Loucy (cell line): ENCODE results near the gene FSTL5.

Source experiments
- EZH2phosphoT487 ChIP-seq: fragments of 200-600 bp; IDR thresholded peaks from 2 replicates; pipeline ENCODE4 v1.6.1; 2018; ENCODE audit warnings: antibody characterized with exemption, mild to moderate bottlenecking, moderate library complexity, borderline replicate concordance
- TF ChIP-seq, protein P1 (sequence below): fragments of 200-600 bp; sonication (generic); conservative IDR thresholded peaks from 2 replicates; pipeline ENCODE4 v1.5.1; 2014; ENCODE audit warnings: mild to moderate bottlenecking, antibody characterized with exemption, low read length

DNA sequence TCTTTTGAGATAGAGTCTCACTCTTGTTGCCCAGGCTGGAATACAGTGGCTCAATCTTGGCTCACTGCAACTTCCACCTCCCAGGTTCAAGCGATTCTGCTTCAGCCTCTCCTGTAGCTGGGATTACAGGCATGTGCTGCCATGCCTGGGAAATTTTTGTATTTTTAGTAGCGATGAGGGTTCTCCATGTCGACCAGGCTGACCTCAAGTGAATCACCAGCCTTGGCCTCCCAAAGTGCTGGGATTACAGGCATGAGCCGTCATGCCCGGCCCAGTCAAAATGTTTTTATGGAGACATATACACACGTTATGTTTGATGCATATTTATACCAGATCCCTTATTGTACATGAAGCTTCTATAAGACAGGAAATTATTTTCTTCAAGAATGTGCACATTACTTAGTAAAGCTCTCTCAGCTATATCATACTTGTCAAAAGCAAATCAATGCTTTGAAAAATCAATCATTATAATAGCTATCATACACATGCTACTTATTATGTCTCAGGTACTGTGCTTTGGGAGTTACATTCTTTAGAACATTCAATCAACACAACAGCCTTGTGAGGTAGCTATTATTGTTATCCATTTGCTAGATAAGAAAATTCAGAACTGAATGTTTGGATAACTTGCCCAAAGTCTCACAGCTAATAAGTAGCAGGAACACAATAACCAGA, 269.2 kb downstream of the FSTL5 start:
- TF ChIP-seq, protein P1, sequence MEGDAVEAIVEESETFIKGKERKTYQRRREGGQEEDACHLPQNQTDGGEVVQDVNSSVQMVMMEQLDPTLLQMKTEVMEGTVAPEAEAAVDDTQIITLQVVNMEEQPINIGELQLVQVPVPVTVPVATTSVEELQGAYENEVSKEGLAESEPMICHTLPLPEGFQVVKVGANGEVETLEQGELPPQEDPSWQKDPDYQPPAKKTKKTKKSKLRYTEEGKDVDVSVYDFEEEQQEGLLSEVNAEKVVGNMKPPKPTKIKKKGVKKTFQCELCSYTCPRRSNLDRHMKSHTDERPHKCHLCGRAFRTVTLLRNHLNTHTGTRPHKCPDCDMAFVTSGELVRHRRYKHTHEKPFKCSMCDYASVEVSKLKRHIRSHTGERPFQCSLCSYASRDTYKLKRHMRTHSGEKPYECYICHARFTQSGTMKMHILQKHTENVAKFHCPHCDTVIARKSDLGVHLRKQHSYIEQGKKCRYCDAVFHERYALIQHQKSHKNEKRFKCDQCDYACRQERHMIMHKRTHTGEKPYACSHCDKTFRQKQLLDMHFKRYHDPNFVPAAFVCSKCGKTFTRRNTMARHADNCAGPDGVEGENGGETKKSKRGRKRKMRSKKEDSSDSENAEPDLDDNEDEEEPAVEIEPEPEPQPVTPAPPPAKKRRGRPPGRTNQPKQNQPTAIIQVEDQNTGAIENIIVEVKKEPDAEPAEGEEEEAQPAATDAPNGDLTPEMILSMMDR, result no peak
- TF ChIP-seq EZH2phosphoT487, result no peak
